Caco-2 (cell line): ENCODE measurements around the gene LRRTM2. TPM values are rescaled to one million over a fixed set of nuclear protein-coding genes. Genes with fewer than 3 reads are reported as not detected.

Experiments used
- BruUV-seq: library from RNA; stranded (reverse); fragments of 400-500 nt; replicated peaks from 2 replicates; lab custom pipeline; 2021; lab: Mats Ljungman, UMichigan
- CTCF ChIA-PET: fragments of 300-600 bp; sonication (Branson Sonifier 250); formaldehyde crosslinking; loops from one replicate; lab custom pipeline; 2022; ENCODE audit warnings: antibody characterized with exemption; lab: Charles Lee
- POLR2A ChIA-PET: fragments of 300-600 bp; sonication (Branson Sonifier 250); formaldehyde crosslinking; loops from one replicate; lab custom pipeline; 2022; ENCODE audit warnings: antibody characterized with exemption; lab: Charles Lee
- DNase-seq, 2 experiments: peaks; one replicate each; pipeline versions ENCODE4 v3.0.0 to v3.0.0-alpha.2; 2020 to 2022
- H3K27me3 ChIP-seq: replicated peaks from 2 replicates; pipeline ENCODE4 v1.6.0; 2011; ENCODE audit warnings: low read length; ENCODE audit not compliant: control insufficient read depth, insufficient read depth
- H3K36me3 ChIP-seq: 2 replicates; pipeline ENCODE4 v1.5.1; 2011; ENCODE audit warnings: low read length; ENCODE audit not compliant: control insufficient read depth, insufficient read depth
- H3K4me1 ChIP-seq: fragments of 250-450 bp; sonication (Bioruptor Pico); 2 replicates; pipeline ENCODE4 v1.5.1; 2020; ENCODE audit warnings: mild to moderate bottlenecking
- H3K4me3 ChIP-seq: 2 replicates; pipeline ENCODE4 v1.5.1; 2011; ENCODE audit warnings: low read depth, mild to moderate bottlenecking, control low read depth, low read length
- H3K9me3 ChIP-seq: fragments of 250-450 bp; sonication (Bioruptor Pico); 2 replicates; pipeline ENCODE4 v1.5.1; 2020; ENCODE audit warnings: mild to moderate bottlenecking, moderate library complexity
- H3K27ac Mint-ChIP-seq: one replicate; pipeline ENCODE4 v1.8.0; 2022; ENCODE audit warnings: mixed read lengths; ENCODE audit not compliant: unreplicated experiment
- H3K27me3 Mint-ChIP-seq: one replicate; pipeline ENCODE4 v1.8.0; 2022; ENCODE audit warnings: mixed read lengths; ENCODE audit not compliant: insufficient read depth, unreplicated experiment
- H3K36me3 Mint-ChIP-seq: one replicate; pipeline ENCODE4 v1.8.0; 2022; ENCODE audit warnings: mild to moderate bottlenecking, mixed read lengths; ENCODE audit not compliant: insufficient read depth, unreplicated experiment
- H3K4me1 Mint-ChIP-seq: one replicate; pipeline ENCODE4 v1.8.0; 2022; ENCODE audit warnings: low read depth, mixed read lengths; ENCODE audit not compliant: unreplicated experiment
- H3K4me3 Mint-ChIP-seq: one replicate; pipeline ENCODE4 v1.8.0; 2022; ENCODE audit warnings: mild to moderate bottlenecking, moderate library complexity, mixed read lengths; ENCODE audit not compliant: unreplicated experiment
- H3K9me3 Mint-ChIP-seq: one replicate; pipeline ENCODE4 v1.8.0; 2022; ENCODE audit warnings: mixed read lengths; ENCODE audit not compliant: unreplicated experiment
- intact Hi-C: fragments of 100-400 bp; cut with micrococcal nuclease; formaldehyde crosslinking; loops from one replicate; pipeline ENCODE4 v1.10.0; 2022; ENCODE audit not compliant: unreplicated experiment
- total RNA-seq: library from RNA; stranded (reverse); gene quantifications from 2 replicates; pipeline ENCODE4 v1.2.3, GENCODE V29; 2022
- TF ChIP-seq, protein P1 (sequence below), 2 experiments: fragments of 200-600 bp in 1 of 2; IDR thresholded peaks; 1 replicate in 1 of 2; 2 replicates in 1 of 2; pipeline versions ENCODE4 v1.5.1 to v1.8.0; 2011 to 2022; ENCODE audit warnings: antibody characterized with exemption in 1 of 2, control low read depth in 1 of 2, inconsistent platforms in 1 of 2, low read depth in 1 of 2, low read length in 1 of 2, mild to moderate bottlenecking in 1 of 2, moderate library complexity in 1 of 2; ENCODE audit not compliant: insufficient read depth in 1 of 2, severe bottlenecking in 1 of 2, unreplicated experiment in 1 of 2

LRRTM2 gene
- total RNA-seq, 1 experiment from 2014 or later: not detected

DNA sequence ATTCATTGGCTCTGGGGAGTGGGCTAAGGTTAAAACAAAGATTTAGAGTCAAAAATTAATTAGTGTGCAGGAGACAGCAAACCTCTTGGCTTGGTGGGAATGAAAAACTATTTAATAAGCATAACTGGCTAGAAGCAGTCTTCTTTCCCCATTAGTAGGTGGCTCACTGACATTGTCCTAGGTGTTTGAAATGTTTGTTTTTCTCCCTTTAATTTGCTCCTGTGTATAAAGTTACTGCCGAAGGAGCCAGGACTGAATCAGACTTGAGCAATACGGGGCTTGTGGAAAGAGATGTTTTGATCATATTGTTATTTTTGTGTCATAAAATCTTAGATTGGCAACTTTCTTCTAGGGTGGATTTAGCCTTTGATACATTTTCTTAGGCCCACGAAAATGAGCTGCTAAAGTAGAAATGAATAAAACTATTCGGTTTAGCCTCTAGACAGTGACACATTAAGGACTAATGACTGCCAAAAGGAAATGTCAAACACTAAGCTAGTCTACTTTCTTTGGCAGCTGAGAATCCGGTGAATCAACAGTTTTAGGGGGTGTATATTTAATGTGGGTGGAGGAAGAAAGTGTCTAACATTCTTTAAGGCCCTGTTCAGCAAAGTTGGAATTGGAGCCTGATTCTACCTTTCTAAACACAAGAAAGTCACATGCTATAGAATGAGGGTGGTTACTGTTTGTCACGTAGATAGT is 30.2 kb downstream of the LRRTM2 start:
- no peaks in the 10 kb centered on the region for H3K36me3 ChIP-seq
- no peak for DNase-seq
- H3K27me3 Mint-ChIP-seq: no peaks in the 10 kb centered on the region
- POLR2A ChIA-PET: no interaction called here
- TF ChIP-seq, protein P1, sequence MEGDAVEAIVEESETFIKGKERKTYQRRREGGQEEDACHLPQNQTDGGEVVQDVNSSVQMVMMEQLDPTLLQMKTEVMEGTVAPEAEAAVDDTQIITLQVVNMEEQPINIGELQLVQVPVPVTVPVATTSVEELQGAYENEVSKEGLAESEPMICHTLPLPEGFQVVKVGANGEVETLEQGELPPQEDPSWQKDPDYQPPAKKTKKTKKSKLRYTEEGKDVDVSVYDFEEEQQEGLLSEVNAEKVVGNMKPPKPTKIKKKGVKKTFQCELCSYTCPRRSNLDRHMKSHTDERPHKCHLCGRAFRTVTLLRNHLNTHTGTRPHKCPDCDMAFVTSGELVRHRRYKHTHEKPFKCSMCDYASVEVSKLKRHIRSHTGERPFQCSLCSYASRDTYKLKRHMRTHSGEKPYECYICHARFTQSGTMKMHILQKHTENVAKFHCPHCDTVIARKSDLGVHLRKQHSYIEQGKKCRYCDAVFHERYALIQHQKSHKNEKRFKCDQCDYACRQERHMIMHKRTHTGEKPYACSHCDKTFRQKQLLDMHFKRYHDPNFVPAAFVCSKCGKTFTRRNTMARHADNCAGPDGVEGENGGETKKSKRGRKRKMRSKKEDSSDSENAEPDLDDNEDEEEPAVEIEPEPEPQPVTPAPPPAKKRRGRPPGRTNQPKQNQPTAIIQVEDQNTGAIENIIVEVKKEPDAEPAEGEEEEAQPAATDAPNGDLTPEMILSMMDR (IDR thresholded peaks at IDR 0.05; ENCODE audit: insufficient read depth in 1 of 2, low read depth in 1 of 2, low read length in 1 of 2, severe bottlenecking in 1 of 2, unreplicated experiment in 1 of 2): no peak
- peaks cover 29% of the 10 kb centered on the region for H3K4me1 Mint-ChIP-seq
- no peaks in the 10 kb centered on the region for H3K9me3 Mint-ChIP-seq
- H3K9me3 ChIP-seq: no peaks in the 10 kb centered on the region
- H3K4me3 Mint-ChIP-seq: no peak overlapping the region
- H3K4me3 ChIP-seq: no peak overlapping the region
- H3K27ac Mint-ChIP-seq: no peak overlapping the region
- H3K27me3 ChIP-seq: no peaks in the 10 kb centered on the region
- CTCF ChIA-PET: no interaction called here
- intact Hi-C loops: no loop called here
- peaks cover 7% of the 10 kb centered on the region; the same call in 1 of the 2 replicates for H3K4me1 ChIP-seq
- H3K36me3 Mint-ChIP-seq: peaks cover 20% of the 10 kb centered on the region
- no TSS peak for BruUV-seq

DNA sequence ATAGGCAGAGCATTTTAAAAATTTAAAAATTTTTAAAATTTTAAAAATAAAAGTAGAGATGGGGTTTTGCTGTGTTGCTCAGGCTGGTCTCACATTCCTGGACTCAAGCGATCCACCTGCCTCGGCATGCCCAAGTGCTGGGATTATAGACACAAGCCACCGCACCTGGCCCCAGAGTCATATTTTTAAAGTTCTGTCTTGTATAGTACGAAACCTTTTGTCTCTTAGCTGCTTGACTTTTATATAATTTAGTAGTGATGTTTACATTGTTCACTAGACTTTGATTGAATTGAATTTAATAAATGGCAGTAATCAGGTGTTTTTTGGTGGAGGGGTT is 31.0 kb downstream of the LRRTM2 start:
- H3K9me3 Mint-ChIP-seq: no peaks in the 10 kb centered on the region
- intact Hi-C loops: no loop called here
- H3K36me3 Mint-ChIP-seq: peaks cover 29% of the 10 kb centered on the region
- H3K4me3 Mint-ChIP-seq: no peak overlapping the region
- ChIA-PET POLR2A (no interaction called here), CTCF (no interaction called here)
- BruUV-seq: no TSS peak
- H3K4me1 Mint-ChIP-seq: peaks cover 29% of the 10 kb centered on the region
- Histone ChIP-seq H3K4me1 (peaks cover 7% of the 10 kb centered on the region; the same call in 1 of the 2 replicates), H3K27me3 (no peaks in the 10 kb centered on the region), H3K4me3 (no peak overlapping the region), H3K36me3 (no peaks in the 10 kb centered on the region), H3K9me3 (no peaks in the 10 kb centered on the region)
- DNase-seq: no peak
- TF ChIP-seq, protein P1 (IDR thresholded peaks at IDR 0.05; ENCODE audit: insufficient read depth in 1 of 2, low read depth in 1 of 2, low read length in 1 of 2, severe bottlenecking in 1 of 2, unreplicated experiment in 1 of 2): no peak
- H3K27me3 Mint-ChIP-seq: no peaks in the 10 kb centered on the region
- H3K27ac Mint-ChIP-seq: no peak overlapping the region

GRCh38 chr5:138843316-138844124 is 31.6 kb downstream of the LRRTM2 start:
- BruUV-seq: no TSS peak
- intact Hi-C loops: no loop called here
- H3K27me3 Mint-ChIP-seq: no peaks in the 10 kb centered on the region

More at GRCh38 chr5:138843316-138844124, 31.6 kb downstream of the LRRTM2 start:
- Mint-ChIP-seq H3K36me3 (peaks cover 30% of the 10 kb centered on the region), H3K27ac (no peak overlapping the region), H3K4me3 (no peak overlapping the region), H3K4me1 (peaks cover 28% of the 10 kb centered on the region), H3K9me3 (no peaks in the 10 kb centered on the region)
- DNase-seq: no peak
- peaks cover 6% of the 10 kb centered on the region; the same call in 1 of the 2 replicates for H3K4me1 ChIP-seq
- TF ChIP-seq, protein P1 (IDR thresholded peaks at IDR 0.05; ENCODE audit: insufficient read depth in 1 of 2, low read depth in 1 of 2, low read length in 1 of 2, severe bottlenecking in 1 of 2, unreplicated experiment in 1 of 2): no peak
- ChIA-PET CTCF (no interaction called here), POLR2A (no interaction called here)
- no peaks in the 10 kb centered on the region for H3K27me3 ChIP-seq
- H3K9me3 ChIP-seq: no peaks in the 10 kb centered on the region
- H3K4me3 ChIP-seq: no peak overlapping the region
- H3K36me3 ChIP-seq: no peaks in the 10 kb centered on the region
